ENCODE data around the gene CHADL.
"Not testable (repeated sequence)": the region's sequence is repeated elsewhere in the genome, so short reads cannot be mapped to it uniquely, and the experiment has no call there.

The CHADL gene

DNA sequence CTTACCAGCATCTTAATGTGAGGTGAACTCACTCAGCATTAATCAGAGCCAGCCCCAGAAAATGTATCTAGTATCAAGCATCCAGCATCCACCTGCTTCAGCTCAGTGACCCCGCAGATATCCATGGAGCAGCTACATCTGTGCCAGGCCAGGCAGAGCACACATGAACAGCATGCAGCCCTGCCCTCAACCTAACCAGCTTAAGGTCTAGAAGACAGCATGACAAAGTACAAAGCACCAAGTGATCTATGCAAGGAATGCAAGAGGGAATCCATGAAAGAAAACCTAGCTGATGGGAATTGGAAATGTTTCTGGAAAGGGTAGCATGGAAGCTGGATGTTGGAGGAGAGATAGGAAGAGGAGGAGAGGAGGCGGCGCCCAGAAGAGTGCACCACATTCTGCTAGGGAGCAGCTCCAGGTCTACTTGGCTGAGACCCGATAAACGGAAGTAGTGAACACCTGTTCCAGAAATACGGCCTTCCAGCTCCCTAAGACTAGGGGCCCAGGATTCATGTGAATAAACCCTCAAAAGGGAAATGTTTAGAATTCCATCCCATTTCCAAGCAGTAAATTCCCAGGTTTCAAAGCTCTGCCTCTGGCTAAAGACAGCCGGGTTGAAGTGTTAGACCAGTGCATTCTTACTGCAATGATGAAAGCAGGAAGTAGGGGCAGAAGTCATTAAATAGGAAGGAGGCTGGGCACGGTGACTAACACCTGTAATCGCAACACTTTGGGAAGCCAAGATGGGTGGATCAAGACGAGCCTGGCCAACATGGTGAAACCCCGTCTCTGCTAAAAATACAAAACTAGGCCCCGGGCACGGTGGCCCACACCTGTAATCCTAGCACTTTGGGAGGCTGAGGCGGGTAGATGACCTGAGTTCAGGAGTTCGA lies 59.1 kb downstream of the CHADL start:
- peak; percentile 12 for DNase-seq (ENCODE audit: low read depth)

GRCh38 chr22:41180926-41181325 lies 59.8 kb downstream of the CHADL start:
- DNase-seq (ENCODE audit: low read depth), result no peak

- DNase-seq (ENCODE audit: low read depth), result not testable (repeated sequence)
These were observed 60.4 kb downstream of the CHADL start for GRCh38 chr22:41180362-41180761.

All from iris pigment epithelial cell (primary cell).